SH-SY5Y (cell line): Measurements from ENCODE around the gene PDE3B.

Source experiments
- GATA2 ChIP-seq: IDR thresholded peaks from 2 replicates; pipeline ENCODE4 v1.6.1; 2011; ENCODE audit warnings: mild to moderate bottlenecking, low read depth, low read length
- GATA3 ChIP-seq: IDR thresholded peaks from 2 replicates; pipeline ENCODE4 v1.6.1; 2011; ENCODE audit warnings: low read depth, mild to moderate bottlenecking, low read length, moderate library complexity

DNA sequence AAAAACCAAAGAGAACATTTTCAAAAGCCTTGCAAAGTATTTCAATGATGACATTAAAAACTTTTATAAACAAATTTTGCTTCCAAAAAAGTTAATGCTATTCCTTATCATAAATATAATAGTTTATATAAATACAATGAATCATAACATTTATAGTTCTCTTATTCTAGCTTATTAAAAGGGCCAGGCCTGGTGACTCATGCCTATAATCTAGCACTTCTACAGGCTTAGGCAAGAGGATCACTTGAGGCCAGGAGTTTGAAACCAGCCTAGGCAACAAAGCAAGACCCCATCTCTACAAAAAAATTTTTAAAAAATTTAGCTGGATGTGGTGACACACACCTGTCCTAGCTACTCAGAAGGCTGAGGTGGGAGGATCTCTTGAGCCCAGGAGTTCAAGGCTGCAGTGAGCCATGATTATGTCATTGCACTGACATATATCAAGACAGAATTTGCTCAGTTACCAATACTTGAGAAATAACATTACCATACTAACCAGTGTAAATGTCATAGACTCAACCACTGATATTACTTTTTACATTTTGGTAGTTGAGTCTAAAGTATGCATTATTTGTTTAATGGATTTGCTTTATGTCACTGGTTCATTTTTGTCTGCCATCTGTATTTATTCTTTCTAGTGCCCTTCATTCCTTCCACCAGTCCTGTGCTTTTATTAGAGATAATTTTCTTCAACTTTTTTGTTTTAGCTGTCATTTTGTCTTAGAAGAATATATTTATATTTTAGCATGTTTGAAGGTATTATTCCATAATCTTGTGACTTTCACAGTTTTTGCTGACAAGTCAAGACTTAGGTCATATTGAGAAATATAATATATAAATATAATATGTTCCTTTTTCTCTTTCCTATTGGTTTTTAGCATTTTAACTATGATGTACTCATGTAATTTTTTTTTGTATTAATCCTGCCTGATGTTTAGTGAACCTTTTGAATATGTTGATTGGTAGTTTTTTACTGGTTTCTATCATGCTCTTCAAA is 192.2 kb downstream of the PDE3B start:
- TF ChIP-seq GATA2 (no peak), GATA3 (no peak)
